ENCODE data around the gene HEG1. TPM values are rescaled to one million over a fixed set of nuclear protein-coding genes. Genes with fewer than 3 reads are reported as not detected.

HEG1 gene
- total RNA-seq, 2 experiments from 2014 or later, result 24.5 to 25.8 TPM

GRCh38 chr3:124965413-124965812 is 90.4 kb downstream of the HEG1 start:
- ChIA-PET POLR2A (no interaction called here), CTCF (interaction anchor here (1.0 kb wide), 1 partner anchor 64 kb away, joined by 3 read pairs; no protein-coding TSS in a partner anchor)
- H3K27ac Mint-ChIP-seq, result no peak overlapping the region
- TF ChIP-seq, protein P1, sequence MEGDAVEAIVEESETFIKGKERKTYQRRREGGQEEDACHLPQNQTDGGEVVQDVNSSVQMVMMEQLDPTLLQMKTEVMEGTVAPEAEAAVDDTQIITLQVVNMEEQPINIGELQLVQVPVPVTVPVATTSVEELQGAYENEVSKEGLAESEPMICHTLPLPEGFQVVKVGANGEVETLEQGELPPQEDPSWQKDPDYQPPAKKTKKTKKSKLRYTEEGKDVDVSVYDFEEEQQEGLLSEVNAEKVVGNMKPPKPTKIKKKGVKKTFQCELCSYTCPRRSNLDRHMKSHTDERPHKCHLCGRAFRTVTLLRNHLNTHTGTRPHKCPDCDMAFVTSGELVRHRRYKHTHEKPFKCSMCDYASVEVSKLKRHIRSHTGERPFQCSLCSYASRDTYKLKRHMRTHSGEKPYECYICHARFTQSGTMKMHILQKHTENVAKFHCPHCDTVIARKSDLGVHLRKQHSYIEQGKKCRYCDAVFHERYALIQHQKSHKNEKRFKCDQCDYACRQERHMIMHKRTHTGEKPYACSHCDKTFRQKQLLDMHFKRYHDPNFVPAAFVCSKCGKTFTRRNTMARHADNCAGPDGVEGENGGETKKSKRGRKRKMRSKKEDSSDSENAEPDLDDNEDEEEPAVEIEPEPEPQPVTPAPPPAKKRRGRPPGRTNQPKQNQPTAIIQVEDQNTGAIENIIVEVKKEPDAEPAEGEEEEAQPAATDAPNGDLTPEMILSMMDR (IDR thresholded peaks at IDR 0.05), result no peak
- ATAC-seq (no peak), DNase-seq (no peak)
- peaks cover 2% of the 10 kb centered on the region for H3K27me3 Mint-ChIP-seq
- H3K4me1 Mint-ChIP-seq (ENCODE audit: low read depth), result peaks cover 5% of the 10 kb centered on the region
- intact Hi-C loops (cut with micrococcal nuclease), result no loop called here
- H3K4me3 Mint-ChIP-seq, result no peak overlapping the region
- peaks cover 9% of the 10 kb centered on the region for H3K36me3 Mint-ChIP-seq (ENCODE audit: low read depth)
- no peaks in the 10 kb centered on the region for H3K9me3 Mint-ChIP-seq

- DNase-seq (no peak), ATAC-seq (peak; percentile 42)
- TF ChIP-seq, protein P1 (IDR thresholded peaks at IDR 0.05), result no peak
- no peak overlapping the region for H3K27ac Mint-ChIP-seq
- no peak overlapping the region for H3K4me3 Mint-ChIP-seq
- no peaks in the 10 kb centered on the region for H3K9me3 Mint-ChIP-seq
- intact Hi-C loops (cut with micrococcal nuclease), result no loop called here
- POLR2A ChIA-PET, result no interaction called here
- peaks cover 3% of the 10 kb centered on the region for H3K36me3 Mint-ChIP-seq (ENCODE audit: low read depth)
- H3K4me1 Mint-ChIP-seq (ENCODE audit: low read depth), result peaks cover 5% of the 10 kb centered on the region
- H3K27me3 Mint-ChIP-seq, result peaks cover 2% of the 10 kb centered on the region
- CTCF ChIA-PET, result no interaction called here
These were observed 91.4 kb downstream of the HEG1 start for GRCh38 chr3:124964387-124964786.

DNA sequence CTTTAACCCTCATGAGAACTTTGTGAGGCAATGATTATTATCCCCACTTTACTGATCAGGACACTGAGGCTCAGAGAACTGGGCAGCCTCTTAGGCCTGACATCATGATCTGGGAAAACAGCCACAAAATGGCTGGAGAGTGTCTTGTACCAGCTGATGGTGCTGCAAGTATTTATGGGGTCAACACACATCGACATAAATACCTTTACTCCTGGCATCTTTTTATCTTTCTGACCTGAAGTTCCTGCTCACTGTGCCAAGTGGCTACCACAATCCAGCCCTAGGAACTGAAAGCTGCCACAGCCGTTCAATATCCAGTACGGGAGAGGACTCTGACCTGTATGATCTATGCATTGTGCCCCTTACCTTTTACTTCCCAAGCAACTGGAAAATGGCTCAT is 92.0 kb downstream of the HEG1 start:
- ChIA-PET CTCF (no interaction called here), POLR2A (no interaction called here)
- Mint-ChIP-seq H3K27me3 (peaks cover 2% of the 10 kb centered on the region), H3K27ac (no peak overlapping the region), H3K4me3 (no peak overlapping the region), H3K4me1 (ENCODE audit: low read depth) (peaks cover 4% of the 10 kb centered on the region), H3K9me3 (no peaks in the 10 kb centered on the region), H3K36me3 (ENCODE audit: low read depth) (no peaks in the 10 kb centered on the region)
- TF ChIP-seq, protein P1 (IDR thresholded peaks at IDR 0.05), result no peak
- intact Hi-C loops (cut with micrococcal nuclease), result no loop called here
- ATAC-seq, result no peak
- no peak for DNase-seq

DNA sequence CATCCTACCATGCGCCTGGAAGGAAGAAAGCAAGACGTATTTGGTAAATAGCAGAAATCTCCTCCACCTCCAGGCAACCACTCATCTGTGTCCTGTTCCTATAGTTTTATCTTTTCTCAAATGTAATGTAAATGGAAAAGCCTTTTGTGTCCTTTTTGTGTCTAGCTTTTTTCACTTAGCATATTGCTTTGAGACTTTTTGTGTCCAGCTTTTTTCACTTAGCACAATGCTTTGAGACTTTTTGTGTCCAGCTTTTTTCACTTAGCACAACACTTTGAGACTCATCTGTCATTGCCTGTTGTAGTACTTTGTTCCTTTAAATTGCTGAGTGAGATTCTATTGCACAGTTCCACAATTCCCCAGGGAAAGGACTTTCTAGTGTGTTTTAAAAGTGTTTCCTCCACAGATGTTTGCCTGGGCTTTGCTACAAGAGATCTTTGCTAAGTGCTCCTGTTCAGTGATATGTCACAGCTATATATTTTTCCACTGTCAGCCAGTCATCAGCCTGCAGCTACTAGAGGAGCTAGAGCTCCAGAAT is 93.3 kb downstream of the HEG1 start:
- ChIA-PET POLR2A (no interaction called here), CTCF (no interaction called here)
- H3K27me3 Mint-ChIP-seq, result peaks cover 2% of the 10 kb centered on the region
- no peaks in the 10 kb centered on the region for H3K9me3 Mint-ChIP-seq
- H3K4me1 Mint-ChIP-seq (ENCODE audit: low read depth), result peaks cover 4% of the 10 kb centered on the region
- H3K4me3 Mint-ChIP-seq, result no peak overlapping the region
- no peak for ATAC-seq
- TF ChIP-seq, protein P1 (IDR thresholded peaks at IDR 0.05), result no peak
- intact Hi-C loops (cut with micrococcal nuclease), result no loop called here
- no peaks in the 10 kb centered on the region for H3K36me3 Mint-ChIP-seq (ENCODE audit: low read depth)
- H3K27ac Mint-ChIP-seq, result no peak overlapping the region
- DNase-seq, result no peak

DNA sequence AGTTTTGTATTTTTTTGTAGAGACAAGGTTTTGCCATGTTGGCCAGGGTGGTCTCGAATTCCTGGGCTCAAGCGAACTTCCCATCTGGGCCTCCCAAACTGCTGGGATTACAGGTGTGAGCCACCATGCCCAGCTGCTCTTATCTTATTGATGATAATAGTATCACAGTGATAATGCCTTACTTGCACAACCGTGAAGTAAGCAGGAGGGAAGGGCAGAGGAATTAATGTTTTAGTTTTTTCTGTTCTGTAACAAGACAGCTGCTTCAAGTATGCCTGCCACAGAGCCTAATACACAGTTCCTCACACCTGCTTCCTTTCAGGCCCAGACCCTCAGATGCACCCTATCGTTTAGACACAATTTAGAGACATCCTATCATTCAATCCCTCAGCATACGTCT is 95.1 kb downstream of the HEG1 start:
- intact Hi-C loops (cut with micrococcal nuclease), result no loop called here
- Mint-ChIP-seq H3K9me3 (no peaks in the 10 kb centered on the region), H3K27ac (no peak overlapping the region), H3K36me3 (ENCODE audit: low read depth) (no peaks in the 10 kb centered on the region), H3K27me3 (peaks cover 2% of the 10 kb centered on the region), H3K4me1 (ENCODE audit: low read depth) (peaks cover 4% of the 10 kb centered on the region), H3K4me3 (no peak overlapping the region)
- ChIA-PET CTCF (interaction anchor here (0.8 kb wide), 1 partner anchor 199 kb away, joined by 3 read pairs; no protein-coding TSS in a partner anchor), POLR2A (no interaction called here)
- TF ChIP-seq, protein P1 (IDR thresholded peaks at IDR 0.05), result no peak
- DNase-seq (no peak), ATAC-seq (no peak)
